Spleen (tissue), 11 donors: ENCODE results near the gene APBA3. TPM values are rescaled to one million over a fixed set of nuclear protein-coding genes. Genes with fewer than 3 reads are reported as not detected.

ENCODE experiments used
- DNase-seq: peaks from one replicate; pipeline ENCODE4 v3.0.0-alpha.2; 2020
- H3K27ac ChIP-seq, 8 donors: fragments of 200-600 bp; sonication (generic) in 7 of 8; 1 replicate in 4 of 8; 2 replicates in 4 of 8; pipeline versions ENCODE4 v1.5.0 to v1.8.0; 2016 to 2021; ENCODE audit warnings: inconsistent platforms in 4 of 8, mild to moderate bottlenecking in 4 of 8, moderate library complexity in 1 of 8
- H3K27me3 ChIP-seq, 7 donors: fragments of 200-600 bp; sonication (generic) in 6 of 7; replicated peaks in 1 of 7; 1 replicate in 4 of 7; 2 replicates in 3 of 7; pipeline versions ENCODE4 v1.5.0 to v1.8.0; 2016 to 2021; ENCODE audit warnings: inconsistent platforms in 3 of 7, mild to moderate bottlenecking in 1 of 7
- H3K36me3 ChIP-seq, 6 donors: fragments of 200-600 bp; sonication (generic) in 5 of 6; 1 replicate in 4 of 6; 2 replicates in 2 of 6; pipeline versions ENCODE4 v1.5.0 to v1.8.0; 2016 to 2021; ENCODE audit warnings: inconsistent platforms in 2 of 6
- H3K4me1 ChIP-seq, 6 donors: fragments of 200-600 bp; sonication (generic) in 5 of 6; 1 replicate in 3 of 6; 2 replicates in 3 of 6; pipeline versions ENCODE4 v1.5.0 to v1.8.0; 2016 to 2021; ENCODE audit warnings: inconsistent platforms in 3 of 6
- H3K4me3 ChIP-seq, 8 donors: fragments of 200-600 bp; sonication (generic) in 7 of 8; 1 replicate in 4 of 8; 2 replicates in 4 of 8; pipeline versions ENCODE4 v1.5.0 to v1.8.0; 2016 to 2021; ENCODE audit warnings: inconsistent platforms in 4 of 8, mild to moderate bottlenecking in 4 of 8, moderate library complexity in 2 of 8
- H3K9me3 ChIP-seq, 8 donors: fragments of 200-600 bp; sonication (generic) in 7 of 8; 1 replicate in 4 of 8; 2 replicates in 4 of 8; pipeline versions ENCODE4 v1.5.0 to v1.8.0; 2016 to 2021; ENCODE audit warnings: inconsistent platforms in 4 of 8
- CTCF ChIP-seq, 11 experiments: fragments of 200-600 bp in 7 of 11; fragments of 450-650 bp in 4 of 11; sonication (generic) in 4 of 11; IDR thresholded peaks in 8 of 11; conservative IDR thresholded peaks in 3 of 11; 1 replicate in 7 of 11; 2 replicates in 4 of 11; pipeline versions ENCODE4 v1.4.0 to v1.8.0; 2016 to 2021; ENCODE audit warnings: antibody characterized with exemption in 11 of 11, inconsistent platforms in 4 of 11, mild to moderate bottlenecking in 1 of 11
- POLR2A ChIP-seq, 3 donors: fragments of 450-650 bp; IDR thresholded peaks; one replicate each; pipeline ENCODE4 v1.5.1; 2017; ENCODE audit warnings: antibody characterized with exemption in 3 of 3, mild to moderate bottlenecking in 1 of 3
- POLR2AphosphoS5 ChIP-seq, 3 donors: sonication (generic); formaldehyde crosslinking; IDR thresholded peaks; one replicate each; pipeline ENCODE4 v1.5.1; 2017; ENCODE audit warnings: antibody characterized with exemption in 3 of 3
- WGBS, 5 donors: extraction: QIAGEN DNeasy Blood & Tissue Kit in 3 of 5; methylation state at CpG; one replicate each; pipeline versions ENCODE4 v1.1.5 to v1.1.7; 2013 to 2018; 5-methylcytosine and 5-hydroxymethylcytosine counted together
- intact Hi-C: fragments of 100-400 bp; cut with DNase I; formaldehyde crosslinking; loops from one replicate; pipeline ENCODE4 v1.15.0; 2023; ENCODE audit warnings: low total_unique reads
- polyA plus RNA-seq, 3 donors: library from polyadenylated mRNA; stranded (reverse); fragments of 200-250 nt; gene quantifications; one replicate each; pipeline ENCODE4 v1.2.1, GENCODE V29; 2013
- total RNA-seq, 7 donors: library from RNA; depleted of rRNA in 3 of 7; stranded (reverse); fragments of >200 nt in 3 of 7; fragmentation: NEBNext Ultra II Directional in 4 of 7; extraction: Animal tissue kit (Norgen Biotek cat#: 25700) in 4 of 7; gene quantifications; one replicate each; pipeline versions ENCODE4 v1.1.0 to v1.2.1, GENCODE V29; 2016 to 2021
- donor health status: healthy with polysubstance abuse.
- donor health status: DM: no; HTN: no; CAD: no; lungs with moderate emphysema.
- donor health status: DM: no; HTN: no; CAD: no.
- donor health status: Bipolar disorder and iron deficiency.
- donor health status: healthy.
- donor health status: DM: no; HTN: no; CAD: no.
- donor health status: DM: yes; HTN: yes; CAD: no.

Gene APBA3
- total and polyA plus RNA-seq, 10 donors = 17.1 to 37.1 (median 31.9) TPM

DNA sequence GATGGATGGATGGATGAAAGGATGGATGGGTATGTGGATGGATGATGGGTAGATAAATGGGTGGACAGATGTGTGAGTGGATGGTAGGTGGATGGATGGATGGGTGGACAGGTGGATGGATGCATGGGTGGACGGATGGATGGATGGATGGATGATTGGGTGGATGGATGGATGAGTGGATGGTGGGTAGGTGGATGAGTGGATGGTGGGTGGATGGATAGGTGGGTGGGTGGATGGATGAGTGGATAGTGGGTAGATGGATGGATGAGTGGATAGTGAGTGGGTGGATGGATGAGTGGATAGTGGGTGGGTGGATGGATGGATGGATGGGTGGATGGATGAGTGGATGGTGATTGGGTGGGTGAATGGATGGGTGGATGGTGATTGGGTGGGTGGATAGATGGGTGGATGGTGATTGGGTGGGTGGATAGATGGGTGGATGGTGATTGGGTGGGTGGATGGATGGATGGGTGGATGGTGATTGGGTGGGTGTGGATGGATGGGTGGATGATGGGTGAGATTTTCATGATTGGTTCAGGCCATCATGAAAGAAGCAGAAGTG is 15.1 kb upstream of the APBA3 start:
- no peak overlapping the region for H3K4me3 ChIP-seq
- intact Hi-C loops = loop anchor here (10.0 kb wide), 1 partner anchor 48 kb away; no protein-coding TSS in a partner anchor
- H3K27me3 ChIP-seq = peaks cover 0 to 9% (median 0%) of the 10 kb centered on the region in 7 donors
- TF ChIP-seq CTCF (IDR thresholded peaks at IDR 0.05 in 8 of 11, conservative IDR thresholded peaks at IDR 0.05 in 3 of 11) = no peak
- DNase-seq = no peak
- H3K4me1 ChIP-seq = no peaks in the 10 kb centered on the region
- 84 to 100% (median 88%) methylated on average over 1 of the region's 1 CpG for WGBS, 5 donors
- H3K27ac ChIP-seq = no peak overlapping the region
- peaks cover 0 to 2% (median 0%) of the 10 kb centered on the region in 6 donors for H3K36me3 ChIP-seq
- H3K9me3 ChIP-seq = peaks cover 6 to 16% (median 11%) of the 10 kb centered on the region in 8 donors

GRCh38 chr19:3775831-3776230 is 14.3 kb upstream of the APBA3 start:
- Histone ChIP-seq H3K27me3 (peaks cover 0 to 9% (median 0%) of the 10 kb centered on the region in 7 donors), H3K4me3 (no peak overlapping the region), H3K36me3 (no peaks in the 10 kb centered on the region), H3K9me3 (peaks cover under 1 to 9% (median 4%) of the 10 kb centered on the region in 8 donors), H3K4me1 (no peaks in the 10 kb centered on the region), H3K27ac (no peak overlapping the region)
- no peak for DNase-seq
- TF ChIP-seq CTCF (IDR thresholded peaks at IDR 0.05 in 8 of 11, conservative IDR thresholded peaks at IDR 0.05 in 3 of 11) = no peak
- TF ChIP-seq POLR2A (IDR thresholded peaks at IDR 0.05) = no peak
- no peak for TF ChIP-seq POLR2AphosphoS5 (IDR thresholded peaks at IDR 0.05)
- intact Hi-C loops = loop anchor here (10.0 kb wide), 1 partner anchor 49 kb away; no protein-coding TSS in a partner anchor
- 88 to 98% (median 91%) methylated on average over 5 of the region's 5 CpGs for WGBS, 5 donors

GRCh38 chr19:3775374-3775711 is 13.9 kb upstream of the APBA3 start:
- H3K4me3 ChIP-seq = no peak overlapping the region
- TF ChIP-seq POLR2AphosphoS5 (IDR thresholded peaks at IDR 0.05) = no peak
- TF ChIP-seq CTCF (IDR thresholded peaks at IDR 0.05 in 8 of 11, conservative IDR thresholded peaks at IDR 0.05 in 3 of 11) = no peak
- TF ChIP-seq POLR2A (IDR thresholded peaks at IDR 0.05) = no peak
- H3K9me3 ChIP-seq = peaks cover 0 to 4% (median 0%) of the 10 kb centered on the region in 8 donors
- 77 to 94% (median 85%) methylated on average over 2 of the region's 2 CpGs; no CpG with 5 or more reads in 1 of the 5 donors for WGBS, 5 donors
- H3K4me1 ChIP-seq = no peaks in the 10 kb centered on the region
- H3K27me3 ChIP-seq = peaks cover 0 to 9% (median 0%) of the 10 kb centered on the region in 7 donors
- H3K27ac ChIP-seq = no peak overlapping the region
- peaks cover 0 to 1% (median 0%) of the 10 kb centered on the region in 6 donors for H3K36me3 ChIP-seq
- no peak for DNase-seq
- intact Hi-C loops = loop anchor here (10.0 kb wide), 1 partner anchor 49 kb away; no protein-coding TSS in a partner anchor

DNA sequence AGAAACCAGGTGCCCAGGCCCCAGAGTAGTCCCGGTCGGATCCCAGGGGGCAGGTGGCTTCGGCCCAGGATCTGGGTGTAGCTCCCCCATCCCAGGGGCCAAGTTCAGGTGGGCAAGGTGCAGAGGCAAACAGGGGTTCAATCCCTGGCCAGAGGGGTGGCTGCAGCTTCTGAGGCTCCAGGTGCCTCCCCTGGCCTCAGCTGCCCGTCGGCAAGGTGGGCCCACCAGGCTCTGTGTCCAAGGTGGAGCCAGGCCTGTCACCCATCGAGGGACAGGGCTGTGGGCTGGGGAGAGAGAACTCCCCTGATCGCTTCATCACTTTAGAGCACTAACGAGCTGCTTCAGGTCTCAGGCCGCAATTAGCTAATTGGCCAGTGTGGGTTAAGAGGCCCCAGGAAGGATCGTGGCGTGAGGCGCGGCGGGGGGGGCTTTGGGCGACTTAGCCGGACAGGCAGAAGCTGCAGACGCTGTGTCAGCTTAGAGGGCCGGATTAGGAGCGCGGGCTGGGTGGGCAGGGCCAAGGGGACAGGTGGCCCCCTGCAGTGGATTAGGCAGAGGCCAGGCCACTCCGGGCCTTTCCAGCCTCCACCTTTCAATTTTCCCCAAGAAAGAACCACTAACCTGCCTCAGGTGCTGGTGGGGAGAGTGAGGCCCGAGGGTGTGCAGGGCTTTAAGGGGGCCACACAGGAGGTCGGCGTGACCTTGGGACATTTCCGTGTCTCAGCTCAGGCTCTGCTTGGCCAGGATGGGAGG is 13.3 kb upstream of the APBA3 start:
- Histone ChIP-seq H3K4me3 (no peak overlapping the region), H3K27ac (no peak overlapping the region), H3K4me1 (no peaks in the 10 kb centered on the region), H3K9me3 (no peaks in the 10 kb centered on the region), H3K36me3 (peaks cover 0 to 6% (median 2%) of the 10 kb centered on the region in 6 donors), H3K27me3 (peaks cover 0 to 9% (median 0%) of the 10 kb centered on the region in 7 donors)
- 60 to 70% (median 63%) methylated on average over 19 to 25 of the region's 25 CpGs for WGBS, 5 donors
- no peak for TF ChIP-seq POLR2AphosphoS5 (IDR thresholded peaks at IDR 0.05)
- intact Hi-C loops = loop anchor here (10.0 kb wide), 1 partner anchor 50 kb away; no protein-coding TSS in a partner anchor
- no peak for DNase-seq
